Smooth muscle cell (in vitro differentiated cells): Measurements from ENCODE around the gene POLA2. TPM values are rescaled to one million over a fixed set of nuclear protein-coding genes. Genes with fewer than 3 reads are reported as not detected.

Source experiments
- DNase-seq: peaks from one replicate; lab custom pipeline; 2025; ENCODE audit not compliant: unreplicated experiment; lab: John Stamatoyannopoulos, UW
- H2AFZ ChIP-seq: fragments of 200-600 bp; sonication (generic); 2 replicates; pipeline ENCODE4 v1.6.0; 2016; ENCODE audit warnings: antibody characterized with exemption, low read depth, mild to moderate bottlenecking
- H3F3A ChIP-seq: fragments of 200-600 bp; sonication (generic); 2 replicates; pipeline ENCODE4 v1.6.0; 2017; ENCODE audit warnings: antibody characterized with exemption, low read depth
- H3K27ac ChIP-seq: fragments of 200-600 bp; sonication (generic); 2 replicates; pipeline ENCODE4 v1.5.1; 2016; ENCODE audit warnings: low read depth, mild to moderate bottlenecking
- H3K27me3 ChIP-seq: fragments of 200-600 bp; sonication (generic); 2 replicates; pipeline ENCODE4 v1.6.1; 2016; ENCODE audit warnings: low read depth, mild to moderate bottlenecking
- H3K36me3 ChIP-seq: fragments of 200-600 bp; sonication (generic); 2 replicates; pipeline ENCODE4 v1.5.1; 2016; ENCODE audit warnings: low read depth
- H3K4me1 ChIP-seq: fragments of 200-600 bp; sonication (generic); 2 replicates; pipeline ENCODE4 v1.5.1; 2016; ENCODE audit warnings: low read depth
- H3K4me2 ChIP-seq: fragments of 200-600 bp; sonication (generic); 2 replicates; pipeline ENCODE4 v1.6.0; 2016; ENCODE audit warnings: mild to moderate bottlenecking
- H3K4me3 ChIP-seq: fragments of 200-600 bp; sonication (generic); 2 replicates; pipeline ENCODE4 v1.5.1; 2016; ENCODE audit warnings: mild to moderate bottlenecking
- H3K79me2 ChIP-seq: fragments of 200-600 bp; sonication (generic); 2 replicates; pipeline ENCODE4 v1.6.0; 2016; ENCODE audit warnings: low read depth, mild to moderate bottlenecking
- H3K9ac ChIP-seq: fragments of 200-600 bp; sonication (generic); 2 replicates; pipeline ENCODE4 v1.6.0; 2016; ENCODE audit warnings: low read depth
- H3K9me3 ChIP-seq: fragments of 200-600 bp; sonication (generic); replicated peaks from 2 replicates; pipeline ENCODE4 v1.5.1; 2016; ENCODE audit warnings: low read depth
- H4K20me1 ChIP-seq: fragments of 200-600 bp; sonication (generic); 2 replicates; pipeline ENCODE4 v1.6.0; 2016; ENCODE audit warnings: low read depth
- CTCF ChIP-seq: fragments of 200-600 bp; sonication (generic); IDR thresholded peaks from 2 replicates; pipeline ENCODE4 v1.5.1; 2017; ENCODE audit warnings: borderline replicate concordance, mild to moderate bottlenecking, antibody characterized with exemption; ENCODE audit not compliant: insufficient read depth, poor library complexity, severe bottlenecking
- WGBS: methylation state at CpG from one replicate; pipeline ENCODE4 v1.1.7; 2016; ENCODE audit warnings: low lambda C conversion rate; 5-methylcytosine and 5-hydroxymethylcytosine counted together
- polyA plus RNA-seq: library from polyadenylated mRNA; unstranded; fragments of >200 nt; fragmentation: Nextera tagmentation; extraction: Ambion mirVana; gene quantifications from 2 replicates; pipeline ENCODE4 v1.2.1, GENCODE V29; 2016
- total RNA-seq: library from RNA; depleted of rRNA; stranded (reverse); fragments of >200 nt; gene quantifications from 2 replicates; pipeline ENCODE4 v1.2.3, GENCODE V29; 2014

Gene POLA2
- total and polyA plus RNA-seq, 2 experiments from 2014 or later = 2.5 to 8.4 TPM

GRCh38 chr11:65217441-65218423 is 44.0 kb upstream of the POLA2 start:
- Histone ChIP-seq H3K79me2 (no peaks in the 10 kb centered on the region), H3K9ac (no peak overlapping the region), H3K4me2 (no peak overlapping the region), H3F3A (no peaks in the 10 kb centered on the region), H3K4me1 (no peaks in the 10 kb centered on the region), H3K27ac (no peak overlapping the region), H3K4me3 (no peak overlapping the region), H4K20me1 (no peaks in the 10 kb centered on the region), H3K9me3 (no peaks in the 10 kb centered on the region), H3K36me3 (no peaks in the 10 kb centered on the region), H3K27me3 (no peaks in the 10 kb centered on the region), H2AFZ (no peak overlapping the region)
- no peak for DNase-seq
- no peak for TF ChIP-seq CTCF
- WGBS = 96% methylated on average over 19 of the region's 19 CpGs

- no peak overlapping the region for H2AFZ ChIP-seq
- no peaks in the 10 kb centered on the region for H3K36me3 ChIP-seq
- no peak overlapping the region for H3K4me3 ChIP-seq
- H4K20me1 ChIP-seq = no peaks in the 10 kb centered on the region
- no peak for TF ChIP-seq CTCF
- H3F3A ChIP-seq = no peaks in the 10 kb centered on the region
- 96% methylated on average over 9 of the region's 9 CpGs for WGBS
- no peak overlapping the region for H3K4me2 ChIP-seq
- H3K27ac ChIP-seq = no peak overlapping the region
- no peak overlapping the region for H3K9ac ChIP-seq
- no peak for DNase-seq
- H3K79me2 ChIP-seq = no peaks in the 10 kb centered on the region
- H3K27me3 ChIP-seq = no peaks in the 10 kb centered on the region
- no peaks in the 10 kb centered on the region for H3K9me3 ChIP-seq
- H3K4me1 ChIP-seq = no peaks in the 10 kb centered on the region
Observed at GRCh38 chr11:65218446-65218845, 43.3 kb upstream of the POLA2 start.

GRCh38 chr11:65219930-65220213 is 41.9 kb upstream of the POLA2 start:
- no peak for TF ChIP-seq CTCF
- no peaks in the 10 kb centered on the region for H3K27me3 ChIP-seq
- no peak for DNase-seq
- no peaks in the 10 kb centered on the region for H3K79me2 ChIP-seq
- H3K27ac ChIP-seq = no peak overlapping the region
- no peak overlapping the region for H3K4me3 ChIP-seq
- no peaks in the 10 kb centered on the region for H4K20me1 ChIP-seq
- no peak overlapping the region for H3K4me2 ChIP-seq
- peaks cover 3% of the 10 kb centered on the region for H3K4me1 ChIP-seq
- WGBS = 73% methylated on average over 3 of the region's 3 CpGs
- H3F3A ChIP-seq = no peaks in the 10 kb centered on the region
- no peak overlapping the region for H3K9ac ChIP-seq
- no peaks in the 10 kb centered on the region for H3K9me3 ChIP-seq
- H3K36me3 ChIP-seq = no peaks in the 10 kb centered on the region
- no peak overlapping the region for H2AFZ ChIP-seq

- no peak overlapping the region for H3K9ac ChIP-seq
- no peak overlapping the region for H3K27ac ChIP-seq
- no peak overlapping the region for H3K4me3 ChIP-seq
- DNase-seq = no peak
- H3K79me2 ChIP-seq = no peaks in the 10 kb centered on the region
- no peak overlapping the region for H2AFZ ChIP-seq
- TF ChIP-seq CTCF = no peak
- H4K20me1 ChIP-seq = no peaks in the 10 kb centered on the region
- no peaks in the 10 kb centered on the region for H3K27me3 ChIP-seq
- peaks cover 11% of the 10 kb centered on the region for H3K4me1 ChIP-seq
- 94% methylated on average over 10 of the region's 10 CpGs for WGBS
- no peak overlapping the region for H3K4me2 ChIP-seq
- no peaks in the 10 kb centered on the region for H3F3A ChIP-seq
- no peaks in the 10 kb centered on the region for H3K36me3 ChIP-seq
- H3K9me3 ChIP-seq = no peaks in the 10 kb centered on the region
Observed at GRCh38 chr11:65221026-65221425, 40.7 kb upstream of the POLA2 start.
